Upper lobe of left lung (tissue), 6 donors: ENCODE data around the gene LTO1. TPM values are rescaled to one million over a fixed set of nuclear protein-coding genes. Genes with fewer than 3 reads are reported as not detected.
A peak's percentile ranks its signal among the peaks of the same experiment; 100 is the strongest.

ENCODE experiments used
- ATAC-seq, 2 donors: fragments of 200-7000 bp; cut with Tn5 transposase; one replicate each; pipeline ENCODE4 v1.9.1; 2022; ENCODE audit warnings: mild to moderate bottlenecking in 2 of 2, moderate library complexity in 2 of 2; ENCODE audit not compliant: low FRiP score in 2 of 2
- DNase-seq, 2 donors: peaks; one replicate each; pipeline ENCODE4 v3.0.0-alpha.2; 2019 to 2020
- H3K27ac ChIP-seq, 4 donors: fragments of 200-600 bp; sonication (generic); one replicate each; pipeline ENCODE4 v1.5.1; 2016 to 2019
- H3K27me3 ChIP-seq, 4 donors: fragments of 200-600 bp; sonication (generic); one replicate each; pipeline ENCODE4 v1.5.1; 2017 to 2019
- H3K36me3 ChIP-seq, 4 donors: fragments of 200-600 bp; sonication (generic); one replicate each; pipeline ENCODE4 v1.5.1; 2016 to 2019
- H3K4me1 ChIP-seq, 4 donors: fragments of 200-600 bp; sonication (generic); one replicate each; pipeline ENCODE4 v1.5.1; 2018 to 2019
- H3K4me3 ChIP-seq, 4 donors: fragments of 200-600 bp; sonication (generic); one replicate each; pipeline ENCODE4 v1.5.1; 2017 to 2019; ENCODE audit warnings: mild to moderate bottlenecking in 2 of 4, moderate library complexity in 1 of 4
- H3K9me3 ChIP-seq, 4 donors: fragments of 200-600 bp; sonication (generic); one replicate each; pipeline ENCODE4 v1.5.1; 2018 to 2019
- EP300 ChIP-seq, 4 donors: sonication (generic); formaldehyde crosslinking; IDR thresholded peaks; one replicate each; pipeline ENCODE4 v1.5.1; 2017; ENCODE audit warnings: antibody characterized with exemption in 4 of 4, control low read depth in 2 of 4
- POLR2A ChIP-seq, 4 donors: fragments of 450-650 bp; IDR thresholded peaks; one replicate each; pipeline ENCODE4 v1.5.1; 2016 to 2017; ENCODE audit warnings: antibody characterized with exemption in 4 of 4, mild to moderate bottlenecking in 2 of 4
- POLR2AphosphoS5 ChIP-seq, 2 donors: sonication (generic); formaldehyde crosslinking; IDR thresholded peaks; one replicate each; pipeline ENCODE4 v1.5.1; 2017; ENCODE audit warnings: antibody characterized with exemption in 2 of 2
- WGBS, 2 donors: methylation state at CpG; one replicate each; pipeline ENCODE4 v1.1.5; 2017 to 2018; 5-methylcytosine and 5-hydroxymethylcytosine counted together
- total RNA-seq, 6 donors: library from RNA; depleted of rRNA in 4 of 6; stranded (reverse); fragments of >200 nt in 4 of 6; gene quantifications; one replicate each; pipeline versions ENCODE4 v1.1.0 to v1.2.1, GENCODE V29; 2016 to 2021
- TF ChIP-seq, protein P1 (sequence below), 6 experiments: fragments of 450-650 bp in 4 of 6; fragments of 200-600 bp in 2 of 6; sonication (generic) in 2 of 6; IDR thresholded peaks; one replicate each; pipeline ENCODE4 v1.5.1; 2016 to 2019; ENCODE audit warnings: antibody characterized with exemption in 6 of 6
- donor health status: DM: no; HTN: no; CAD: no; lungs with moderate emphysema.
- donor health status: DM: no; HTN: yes; CAD: no; lungs with severe emphysema.

Gene LTO1
- total RNA-seq, 6 donors from 2014 or later: 18.5 to 68.1 (median 28.3) TPM

DNA sequence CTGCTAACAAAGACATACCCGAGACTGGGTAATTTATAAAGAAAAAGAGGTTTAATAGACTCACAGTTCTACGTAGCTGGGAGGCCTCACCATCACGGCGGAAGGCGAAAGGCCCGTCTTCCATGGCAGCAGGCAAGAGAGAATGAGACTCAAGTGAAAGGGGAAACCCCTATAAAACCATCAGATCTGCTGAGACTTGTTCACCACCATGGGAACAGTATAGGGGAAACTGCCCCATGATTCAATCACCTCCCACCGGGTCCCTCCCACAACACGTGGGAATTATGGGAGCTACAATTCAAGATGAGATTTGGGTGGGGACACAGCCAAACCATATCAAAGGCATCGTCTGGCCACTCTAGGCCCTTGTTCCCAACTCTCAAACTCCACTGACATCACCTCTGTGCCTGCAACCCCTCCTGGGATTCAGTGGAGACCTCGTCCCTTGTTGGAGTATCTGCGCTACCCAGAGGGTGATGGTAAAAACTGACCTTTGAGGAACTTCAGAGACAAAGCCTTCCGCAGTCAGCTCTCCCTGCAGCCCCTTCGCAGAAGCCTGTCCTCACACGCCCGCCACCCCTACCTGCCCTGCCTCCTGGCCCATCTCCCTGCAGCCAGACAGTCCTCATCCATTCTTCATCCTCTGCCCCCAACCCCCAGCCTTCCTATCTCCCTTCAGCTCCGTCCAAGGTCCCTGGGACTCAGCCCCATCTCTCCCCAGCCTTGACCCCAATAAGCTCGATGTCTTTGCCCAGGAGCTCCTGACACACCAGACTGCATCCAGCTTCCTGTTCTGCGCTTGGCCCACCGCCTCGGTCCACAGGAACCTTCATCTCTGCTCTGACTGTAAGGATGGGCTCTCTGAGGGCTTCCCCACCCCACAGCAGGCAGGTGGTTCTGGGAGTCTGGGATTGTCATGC lies 18.4 kb downstream of the LTO1 start:
- H3K27me3 ChIP-seq: no peaks in the 10 kb centered on the region
- WGBS, 2 donors: 84 to 93% methylated on average over 20 of the region's 20 CpGs

GRCh38 chr11:69655479-69656428 lies 19.4 kb downstream of the LTO1 start:
- H3K27ac ChIP-seq: no peak overlapping the region
- DNase-seq (peak in 1 of 2 donors; percentile 64), ATAC-seq (no peak)
- peaks cover 0 to 10% (median 2%) of the 10 kb centered on the region in 4 donors for H3K4me1 ChIP-seq
- no peaks in the 10 kb centered on the region for H3K9me3 ChIP-seq
- peaks cover 0 to 39% (median 26%) of the 10 kb centered on the region in 4 donors for H3K36me3 ChIP-seq
- WGBS, 2 donors: 89 to 92% methylated on average over 12 to 18 of the region's 19 CpGs
- no peak for TF ChIP-seq EP300 (IDR thresholded peaks at IDR 0.05)
- H3K4me3 ChIP-seq: no peak overlapping the region
- no peaks in the 10 kb centered on the region for H3K27me3 ChIP-seq

More for the DNA sequence above, 18.4 kb downstream of the LTO1 start:
- DNase-seq (peak in 1 of 2 donors; percentile 29), ATAC-seq (no peak)
- no peaks in the 10 kb centered on the region for H3K9me3 ChIP-seq
- peaks cover 0 to 10% (median 2%) of the 10 kb centered on the region in 4 donors for H3K4me1 ChIP-seq
- no peak overlapping the region for H3K27ac ChIP-seq
- H3K36me3 ChIP-seq: peaks cover 0 to 32% (median 20%) of the 10 kb centered on the region in 4 donors
- no peak for TF ChIP-seq POLR2A (IDR thresholded peaks at IDR 0.05)
- TF ChIP-seq POLR2AphosphoS5 (IDR thresholded peaks at IDR 0.05): no peak
- TF ChIP-seq, protein P1, sequence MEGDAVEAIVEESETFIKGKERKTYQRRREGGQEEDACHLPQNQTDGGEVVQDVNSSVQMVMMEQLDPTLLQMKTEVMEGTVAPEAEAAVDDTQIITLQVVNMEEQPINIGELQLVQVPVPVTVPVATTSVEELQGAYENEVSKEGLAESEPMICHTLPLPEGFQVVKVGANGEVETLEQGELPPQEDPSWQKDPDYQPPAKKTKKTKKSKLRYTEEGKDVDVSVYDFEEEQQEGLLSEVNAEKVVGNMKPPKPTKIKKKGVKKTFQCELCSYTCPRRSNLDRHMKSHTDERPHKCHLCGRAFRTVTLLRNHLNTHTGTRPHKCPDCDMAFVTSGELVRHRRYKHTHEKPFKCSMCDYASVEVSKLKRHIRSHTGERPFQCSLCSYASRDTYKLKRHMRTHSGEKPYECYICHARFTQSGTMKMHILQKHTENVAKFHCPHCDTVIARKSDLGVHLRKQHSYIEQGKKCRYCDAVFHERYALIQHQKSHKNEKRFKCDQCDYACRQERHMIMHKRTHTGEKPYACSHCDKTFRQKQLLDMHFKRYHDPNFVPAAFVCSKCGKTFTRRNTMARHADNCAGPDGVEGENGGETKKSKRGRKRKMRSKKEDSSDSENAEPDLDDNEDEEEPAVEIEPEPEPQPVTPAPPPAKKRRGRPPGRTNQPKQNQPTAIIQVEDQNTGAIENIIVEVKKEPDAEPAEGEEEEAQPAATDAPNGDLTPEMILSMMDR (IDR thresholded peaks at IDR 0.05): no peak
- TF ChIP-seq EP300 (IDR thresholded peaks at IDR 0.05): no peak
- H3K4me3 ChIP-seq: no peak overlapping the region

GRCh38 chr11:69654660-69655478 lies 20.3 kb downstream of the LTO1 start:
- Histone ChIP-seq H3K36me3 (peaks cover 0 to 47% (median 32%) of the 10 kb centered on the region in 4 donors), H3K4me3 (no peak overlapping the region), H3K4me1 (peaks cover 0 to 10% (median 2%) of the 10 kb centered on the region in 4 donors), H3K27ac (no peak overlapping the region), H3K27me3 (no peaks in the 10 kb centered on the region), H3K9me3 (no peaks in the 10 kb centered on the region)
- WGBS, 2 donors: 62 to 64% methylated on average over 14 to 27 of the region's 27 CpGs
- no peak for TF ChIP-seq EP300 (IDR thresholded peaks at IDR 0.05)
- TF ChIP-seq, protein P1 (IDR thresholded peaks at IDR 0.05): no peak
- peak; percentile 2 to 6 for ATAC-seq
- no peak for DNase-seq

GRCh38 chr11:69654001-69654659 lies 21.0 kb downstream of the LTO1 start:
- H3K27me3 ChIP-seq: no peaks in the 10 kb centered on the region
- TF ChIP-seq EP300 (IDR thresholded peaks at IDR 0.05) (no peak), POLR2AphosphoS5 (IDR thresholded peaks at IDR 0.05) (no peak), POLR2A (IDR thresholded peaks at IDR 0.05) (no peak)
- TF ChIP-seq, protein P1 (IDR thresholded peaks at IDR 0.05): no peak
- peaks cover 0 to 55% (median 37%) of the 10 kb centered on the region in 4 donors for H3K36me3 ChIP-seq
- ATAC-seq (no peak), DNase-seq (peak in 1 of 2 donors; percentile 79)
- peaks cover 0 to 10% (median 2%) of the 10 kb centered on the region in 4 donors for H3K4me1 ChIP-seq
- no peaks in the 10 kb centered on the region for H3K9me3 ChIP-seq
- H3K4me3 ChIP-seq: no peak overlapping the region
- no peak overlapping the region for H3K27ac ChIP-seq
- WGBS, 2 donors: 82 to 85% methylated on average over 27 to 38 of the region's 38 CpGs
